Liver (tissue), 9 donors: ENCODE measurements around the gene MRPL9. TPM values are rescaled to one million over a fixed set of nuclear protein-coding genes. Genes with fewer than 3 reads are reported as not detected.

ENCODE experiments used
- DNase-seq: peaks from one replicate; pipeline ENCODE4 v3.0.0-alpha.2; 2017; ENCODE audit warnings: low spot score
- H3K27ac ChIP-seq, 2 donors: one replicate each; pipeline ENCODE4 v1.7.0; 2013; ENCODE audit warnings: inconsistent platforms in 2 of 2, low read length in 2 of 2, control low read depth in 1 of 2, low read depth in 1 of 2, mild to moderate bottlenecking in 1 of 2
- H3K27me3 ChIP-seq, 4 donors: one replicate each; pipeline versions ENCODE4 v1.6.1 to v1.7.0; 2013; ENCODE audit warnings: low read length in 3 of 4, inconsistent platforms in 1 of 4, mild to moderate bottlenecking in 1 of 4, moderate library complexity in 1 of 4; ENCODE audit not compliant: control insufficient read depth in 4 of 4, insufficient read depth in 4 of 4
- H3K36me3 ChIP-seq, 4 donors: one replicate each; pipeline versions ENCODE4 v1.6.1 to v1.7.0; 2013; ENCODE audit warnings: low read length in 3 of 4, mild to moderate bottlenecking in 3 of 4, low read depth in 1 of 4, moderate library complexity in 1 of 4; ENCODE audit not compliant: control insufficient read depth in 4 of 4, insufficient read depth in 3 of 4
- H3K4me1 ChIP-seq, 4 donors: one replicate each; pipeline versions ENCODE4 v1.6.1 to v1.7.0; 2013; ENCODE audit warnings: low read length in 3 of 4, mild to moderate bottlenecking in 3 of 4, moderate library complexity in 1 of 4; ENCODE audit not compliant: control insufficient read depth in 4 of 4, insufficient read depth in 4 of 4
- H3K4me3 ChIP-seq, 3 donors: one replicate each; pipeline versions ENCODE4 v1.6.1 to v1.7.0; 2013; ENCODE audit warnings: low read length in 3 of 3, control low read depth in 1 of 3, low read depth in 1 of 3, mild to moderate bottlenecking in 1 of 3
- H3K9ac ChIP-seq, 2 donors: one replicate each; pipeline ENCODE4 v1.7.0; 2013; ENCODE audit warnings: low read length in 2 of 2, mild to moderate bottlenecking in 2 of 2, moderate library complexity in 2 of 2, control low read depth in 1 of 2, low read depth in 1 of 2
- H3K9me3 ChIP-seq, 4 donors: one replicate each; pipeline versions ENCODE4 v1.6.1 to v1.7.0; 2013; ENCODE audit warnings: low read length in 3 of 4; ENCODE audit not compliant: control insufficient read depth in 4 of 4
- EGR1 ChIP-seq, 2 donors: IDR thresholded peaks; 2 replicates each; pipeline ENCODE4 v1.6.1; 2016 to 2018; ENCODE audit warnings: antibody characterized with exemption in 2 of 2, low read depth in 2 of 2
- FOXA1 ChIP-seq: IDR thresholded peaks from 2 replicates; pipeline ENCODE4 v1.6.1; 2016; ENCODE audit warnings: antibody characterized with exemption
- FOXA2 ChIP-seq: IDR thresholded peaks from 2 replicates; pipeline ENCODE4 v1.6.1; 2016; ENCODE audit warnings: antibody characterized with exemption
- GABPA ChIP-seq, 2 donors: IDR thresholded peaks in 1 of 2; conservative IDR thresholded peaks in 1 of 2; 2 replicates each; pipeline ENCODE4 v1.6.1; 2016; ENCODE audit warnings: antibody characterized with exemption in 2 of 2, mild to moderate bottlenecking in 1 of 2, moderate library complexity in 1 of 2
- HNF4A ChIP-seq, 2 donors: conservative IDR thresholded peaks; 2 replicates each; pipeline ENCODE4 v1.6.1; 2016; ENCODE audit warnings: antibody characterized with exemption in 2 of 2, mild to moderate bottlenecking in 2 of 2
- HNF4G ChIP-seq: IDR thresholded peaks from 2 replicates; pipeline ENCODE4 v1.6.1; 2016; ENCODE audit warnings: antibody characterized with exemption
- JUND ChIP-seq, 2 donors: IDR thresholded peaks; 2 replicates each; pipeline ENCODE4 v1.6.1; 2016; ENCODE audit warnings: antibody characterized with exemption in 2 of 2
- NR2F2 ChIP-seq: IDR thresholded peaks from 2 replicates; pipeline ENCODE4 v1.6.1; 2016; ENCODE audit warnings: antibody characterized with exemption
- RAD21 ChIP-seq, 2 donors: IDR thresholded peaks; 2 replicates each; pipeline ENCODE4 v1.6.1; 2016; ENCODE audit warnings: antibody characterized with exemption in 2 of 2, mild to moderate bottlenecking in 2 of 2
- RXRA ChIP-seq, 2 donors: IDR thresholded peaks; 2 replicates each; pipeline ENCODE4 v1.6.1; 2017 to 2018; ENCODE audit warnings: antibody characterized with exemption in 2 of 2, mild to moderate bottlenecking in 1 of 2
- SP1 ChIP-seq: IDR thresholded peaks from 2 replicates; pipeline ENCODE4 v1.6.1; 2018; ENCODE audit warnings: antibody characterized with exemption, mild to moderate bottlenecking
- TAF1 ChIP-seq: conservative IDR thresholded peaks from 2 replicates; pipeline ENCODE4 v1.6.1; 2016; ENCODE audit warnings: antibody characterized with exemption, mild to moderate bottlenecking
- YY1 ChIP-seq: IDR thresholded peaks from 2 replicates; pipeline ENCODE4 v1.6.1; 2016; ENCODE audit warnings: antibody characterized with exemption, mild to moderate bottlenecking
- polyA plus RNA-seq, 2 donors: library from polyadenylated mRNA; stranded (reverse) in 1 of 2; unstranded in 1 of 2; fragments of 200-250 nt in 1 of 2; fragments of >200 nt in 1 of 2; fragmentation: Nextera tagmentation in 1 of 2; extraction: Ambion mirVana in 1 of 2; gene quantifications; one replicate each; pipeline versions ENCODE4 v1.2.1 to v1.2.3, GENCODE V29; 2013 to 2015
- total RNA-seq, 2 donors: library from RNA; depleted of rRNA; stranded (reverse); fragments of >200 nt; gene quantifications; one replicate each; pipeline ENCODE4 v1.2.3, GENCODE V29; 2014
- TF ChIP-seq, protein P1 (sequence below): fragments of 150-350 bp; IDR thresholded peaks from 2 replicates; pipeline ENCODE4 v1.5.1; 2017; ENCODE audit warnings: improper control_type of control experiment, low read depth, low read length; ENCODE audit not compliant: missing input control
- TF ChIP-seq, protein P2 (sequence below): IDR thresholded peaks from 2 replicates; pipeline ENCODE4 v1.6.1; 2016; ENCODE audit warnings: antibody characterized with exemption
- TF ChIP-seq, protein P3 (sequence below): IDR thresholded peaks from 2 replicates; pipeline ENCODE4 v1.6.1; 2016; ENCODE audit warnings: antibody characterized with exemption
- TF ChIP-seq, protein P4 (sequence below): IDR thresholded peaks from 2 replicates; pipeline ENCODE4 v1.6.1; 2016; ENCODE audit warnings: antibody characterized with exemption, mild to moderate bottlenecking
- TF ChIP-seq, protein P5 (sequence below): IDR thresholded peaks from 2 replicates; pipeline ENCODE4 v1.6.1; 2016; ENCODE audit warnings: antibody characterized with exemption
- donor health status: healthy.
- donor health status: healthy.
- donor health status: healthy.
- donor health status: healthy.
- donor health status: healthy.

The MRPL9 gene
- total and polyA plus RNA-seq, 4 donors, result 22.5 to 43.5 (median 31.6) TPM

DNA sequence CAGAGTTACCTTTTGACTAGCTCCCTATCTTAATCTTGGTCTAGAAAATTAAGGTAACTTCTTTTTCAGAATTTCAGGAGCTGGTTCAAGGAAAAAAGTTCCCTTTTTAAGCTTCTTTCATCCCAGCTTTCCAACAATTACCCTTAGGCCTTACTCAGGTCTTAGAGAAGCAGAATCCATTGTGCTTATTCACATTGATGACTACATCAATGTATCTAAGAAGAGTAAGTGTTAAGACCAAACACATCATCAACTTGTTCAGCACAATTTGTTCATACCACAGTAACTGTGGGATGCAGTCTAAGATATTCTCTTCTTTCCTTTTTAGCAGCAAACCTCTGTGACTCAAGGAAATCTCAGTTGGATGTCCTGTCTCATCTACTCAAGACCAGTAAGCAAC lies 4.1 kb downstream of the MRPL9 start:
- peaks cover 3 to 16% (median 13%) of the 10 kb centered on the region in 4 donors for H3K4me1 ChIP-seq
- no peak overlapping the region for H3K9ac ChIP-seq
- no peak overlapping the region for H3K4me3 ChIP-seq
- no peak for DNase-seq
- H3K27ac ChIP-seq, result no peak overlapping the region
- H3K27me3 ChIP-seq, result no peaks in the 10 kb centered on the region
- no peak for TF ChIP-seq HNF4A (conservative IDR thresholded peaks at IDR 0.05)
- TF ChIP-seq TAF1, result no peak
- no peak for TF ChIP-seq NR2F2
- TF ChIP-seq EGR1 (IDR thresholded peaks at IDR 0.05; ENCODE audit: low read depth in 2 of 2), result no peak
- TF ChIP-seq GABPA (IDR thresholded peaks at IDR 0.05 in 1 of 2, conservative IDR thresholded peaks at IDR 0.05 in 1 of 2), result no peak
- TF ChIP-seq HNF4G, result no peak
- TF ChIP-seq, protein P1, sequence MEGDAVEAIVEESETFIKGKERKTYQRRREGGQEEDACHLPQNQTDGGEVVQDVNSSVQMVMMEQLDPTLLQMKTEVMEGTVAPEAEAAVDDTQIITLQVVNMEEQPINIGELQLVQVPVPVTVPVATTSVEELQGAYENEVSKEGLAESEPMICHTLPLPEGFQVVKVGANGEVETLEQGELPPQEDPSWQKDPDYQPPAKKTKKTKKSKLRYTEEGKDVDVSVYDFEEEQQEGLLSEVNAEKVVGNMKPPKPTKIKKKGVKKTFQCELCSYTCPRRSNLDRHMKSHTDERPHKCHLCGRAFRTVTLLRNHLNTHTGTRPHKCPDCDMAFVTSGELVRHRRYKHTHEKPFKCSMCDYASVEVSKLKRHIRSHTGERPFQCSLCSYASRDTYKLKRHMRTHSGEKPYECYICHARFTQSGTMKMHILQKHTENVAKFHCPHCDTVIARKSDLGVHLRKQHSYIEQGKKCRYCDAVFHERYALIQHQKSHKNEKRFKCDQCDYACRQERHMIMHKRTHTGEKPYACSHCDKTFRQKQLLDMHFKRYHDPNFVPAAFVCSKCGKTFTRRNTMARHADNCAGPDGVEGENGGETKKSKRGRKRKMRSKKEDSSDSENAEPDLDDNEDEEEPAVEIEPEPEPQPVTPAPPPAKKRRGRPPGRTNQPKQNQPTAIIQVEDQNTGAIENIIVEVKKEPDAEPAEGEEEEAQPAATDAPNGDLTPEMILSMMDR, result no peak
- TF ChIP-seq SP1, result no peak
- no peak for TF ChIP-seq RAD21 (IDR thresholded peaks at IDR 0.05)
- no peak for TF ChIP-seq FOXA1
- TF ChIP-seq, protein P2, sequence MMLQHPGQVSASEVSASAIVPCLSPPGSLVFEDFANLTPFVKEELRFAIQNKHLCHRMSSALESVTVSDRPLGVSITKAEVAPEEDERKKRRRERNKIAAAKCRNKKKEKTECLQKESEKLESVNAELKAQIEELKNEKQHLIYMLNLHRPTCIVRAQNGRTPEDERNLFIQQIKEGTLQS, result no peak
- TF ChIP-seq FOXA2, result no peak
- no peak for TF ChIP-seq JUND (IDR thresholded peaks at IDR 0.05)
- TF ChIP-seq YY1, result no peak
- TF ChIP-seq, protein P3, sequence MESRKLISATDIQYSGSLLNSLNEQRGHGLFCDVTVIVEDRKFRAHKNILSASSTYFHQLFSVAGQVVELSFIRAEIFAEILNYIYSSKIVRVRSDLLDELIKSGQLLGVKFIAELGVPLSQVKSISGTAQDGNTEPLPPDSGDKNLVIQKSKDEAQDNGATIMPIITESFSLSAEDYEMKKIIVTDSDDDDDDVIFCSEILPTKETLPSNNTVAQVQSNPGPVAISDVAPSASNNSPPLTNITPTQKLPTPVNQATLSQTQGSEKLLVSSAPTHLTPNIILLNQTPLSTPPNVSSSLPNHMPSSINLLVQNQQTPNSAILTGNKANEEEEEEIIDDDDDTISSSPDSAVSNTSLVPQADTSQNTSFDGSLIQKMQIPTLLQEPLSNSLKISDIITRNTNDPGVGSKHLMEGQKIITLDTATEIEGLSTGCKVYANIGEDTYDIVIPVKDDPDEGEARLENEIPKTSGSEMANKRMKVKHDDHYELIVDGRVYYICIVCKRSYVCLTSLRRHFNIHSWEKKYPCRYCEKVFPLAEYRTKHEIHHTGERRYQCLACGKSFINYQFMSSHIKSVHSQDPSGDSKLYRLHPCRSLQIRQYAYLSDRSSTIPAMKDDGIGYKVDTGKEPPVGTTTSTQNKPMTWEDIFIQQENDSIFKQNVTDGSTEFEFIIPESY, result no peak
- TF ChIP-seq, protein P4, sequence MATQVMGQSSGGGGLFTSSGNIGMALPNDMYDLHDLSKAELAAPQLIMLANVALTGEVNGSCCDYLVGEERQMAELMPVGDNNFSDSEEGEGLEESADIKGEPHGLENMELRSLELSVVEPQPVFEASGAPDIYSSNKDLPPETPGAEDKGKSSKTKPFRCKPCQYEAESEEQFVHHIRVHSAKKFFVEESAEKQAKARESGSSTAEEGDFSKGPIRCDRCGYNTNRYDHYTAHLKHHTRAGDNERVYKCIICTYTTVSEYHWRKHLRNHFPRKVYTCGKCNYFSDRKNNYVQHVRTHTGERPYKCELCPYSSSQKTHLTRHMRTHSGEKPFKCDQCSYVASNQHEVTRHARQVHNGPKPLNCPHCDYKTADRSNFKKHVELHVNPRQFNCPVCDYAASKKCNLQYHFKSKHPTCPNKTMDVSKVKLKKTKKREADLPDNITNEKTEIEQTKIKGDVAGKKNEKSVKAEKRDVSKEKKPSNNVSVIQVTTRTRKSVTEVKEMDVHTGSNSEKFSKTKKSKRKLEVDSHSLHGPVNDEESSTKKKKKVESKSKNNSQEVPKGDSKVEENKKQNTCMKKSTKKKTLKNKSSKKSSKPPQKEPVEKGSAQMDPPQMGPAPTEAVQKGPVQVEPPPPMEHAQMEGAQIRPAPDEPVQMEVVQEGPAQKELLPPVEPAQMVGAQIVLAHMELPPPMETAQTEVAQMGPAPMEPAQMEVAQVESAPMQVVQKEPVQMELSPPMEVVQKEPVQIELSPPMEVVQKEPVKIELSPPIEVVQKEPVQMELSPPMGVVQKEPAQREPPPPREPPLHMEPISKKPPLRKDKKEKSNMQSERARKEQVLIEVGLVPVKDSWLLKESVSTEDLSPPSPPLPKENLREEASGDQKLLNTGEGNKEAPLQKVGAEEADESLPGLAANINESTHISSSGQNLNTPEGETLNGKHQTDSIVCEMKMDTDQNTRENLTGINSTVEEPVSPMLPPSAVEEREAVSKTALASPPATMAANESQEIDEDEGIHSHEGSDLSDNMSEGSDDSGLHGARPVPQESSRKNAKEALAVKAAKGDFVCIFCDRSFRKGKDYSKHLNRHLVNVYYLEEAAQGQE, result no peak
- TF ChIP-seq, protein P5, sequence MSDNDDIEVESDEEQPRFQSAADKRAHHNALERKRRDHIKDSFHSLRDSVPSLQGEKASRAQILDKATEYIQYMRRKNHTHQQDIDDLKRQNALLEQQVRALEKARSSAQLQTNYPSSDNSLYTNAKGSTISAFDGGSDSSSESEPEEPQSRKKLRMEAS, result no peak
- TF ChIP-seq RXRA (IDR thresholded peaks at IDR 0.05), result no peak
- H3K36me3 ChIP-seq, result peaks cover 12 to 51% (median 29%) of the 10 kb centered on the region in 4 donors
- no peaks in the 10 kb centered on the region for H3K9me3 ChIP-seq
